NCI-H1105 treated with DMSO at 0.1 percent for 48 hours (cell line): Measurements from ENCODE around the gene RPS6KC1.
"Not testable (repeated sequence)": the region's sequence is repeated elsewhere in the genome, so short reads cannot be mapped to it uniquely, and the experiment has no call there.

ENCODE experiments used
- DNase-seq: peaks from one replicate; lab custom pipeline; 2025; lab: John Stamatoyannopoulos, UW

RPS6KC1 gene

DNA sequence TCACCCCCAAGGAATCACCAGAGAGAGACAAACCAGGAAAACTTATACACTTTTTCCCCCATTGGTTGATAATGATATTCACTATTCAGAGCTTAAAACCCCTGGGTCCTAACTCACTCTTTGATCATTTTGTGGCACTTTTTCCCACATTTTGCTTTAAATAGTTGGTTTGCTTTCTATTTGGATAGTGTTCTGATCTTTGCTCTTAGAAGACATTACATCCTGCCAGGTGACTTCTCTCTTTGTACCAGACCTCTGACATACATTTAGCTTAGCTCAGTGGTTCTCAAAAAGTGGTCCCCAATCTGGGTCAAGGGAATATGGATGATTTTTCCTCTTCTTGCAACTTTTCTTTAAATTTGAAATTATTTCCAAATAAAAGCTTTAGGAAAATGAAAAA, 228.4 kb downstream of the RPS6KC1 start:
- DNase-seq = no peak

DNA sequence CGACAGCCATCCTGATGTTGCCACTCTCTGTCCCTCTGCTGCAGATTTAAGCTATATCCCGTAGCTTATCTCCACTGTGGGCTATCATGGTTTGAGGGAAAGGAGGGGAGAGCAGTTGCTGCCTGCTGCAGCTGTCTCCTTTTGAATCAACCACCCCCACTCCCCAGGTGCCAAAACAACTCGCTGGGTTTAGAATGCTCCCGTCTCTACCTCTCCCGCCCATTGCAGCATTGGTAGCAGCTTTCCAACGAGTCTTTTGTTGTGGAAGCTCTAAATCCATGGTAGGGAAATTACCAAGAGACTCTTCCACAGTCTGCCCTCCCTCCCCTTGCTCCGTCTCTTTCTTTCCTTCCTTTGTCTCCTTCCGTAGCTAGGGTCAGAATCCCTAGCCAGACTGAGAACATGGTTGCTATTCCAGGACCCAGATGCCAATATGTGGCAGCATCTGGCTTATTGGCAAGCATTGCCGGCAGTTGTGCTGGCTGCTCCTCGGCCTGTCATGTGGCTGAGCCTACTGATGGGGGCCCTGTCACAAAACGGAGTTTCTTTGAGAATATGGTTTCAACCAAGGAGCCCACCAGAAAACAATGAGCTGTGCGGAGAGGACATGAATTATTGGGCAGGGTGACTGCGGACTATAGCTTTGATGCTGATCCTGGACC, 230.7 kb downstream of the RPS6KC1 start:
- no peak for DNase-seq

- DNase-seq = no peak
These were observed 233.6 kb downstream of the RPS6KC1 start for GRCh38 chr1:213284626-213285025.

DNA sequence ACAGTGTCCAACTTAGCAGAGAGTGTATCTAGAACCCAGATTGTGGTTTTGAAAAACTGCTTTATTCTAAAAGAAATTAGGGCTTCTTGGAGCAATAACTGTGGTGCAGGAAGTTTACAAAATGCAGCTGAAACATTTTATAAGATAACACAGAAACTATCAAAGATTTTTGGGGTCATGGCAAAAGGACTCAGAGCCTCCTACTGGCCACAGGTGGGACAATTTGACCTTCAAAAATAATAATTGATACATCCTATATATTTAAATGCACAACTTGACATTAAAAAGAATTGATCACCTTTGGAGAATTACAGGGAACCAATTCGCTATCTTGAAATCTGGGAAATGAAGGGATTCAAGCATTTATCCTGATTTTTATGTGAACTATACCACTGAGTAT, 235.2 kb downstream of the RPS6KC1 start:
- DNase-seq = no peak

DNA sequence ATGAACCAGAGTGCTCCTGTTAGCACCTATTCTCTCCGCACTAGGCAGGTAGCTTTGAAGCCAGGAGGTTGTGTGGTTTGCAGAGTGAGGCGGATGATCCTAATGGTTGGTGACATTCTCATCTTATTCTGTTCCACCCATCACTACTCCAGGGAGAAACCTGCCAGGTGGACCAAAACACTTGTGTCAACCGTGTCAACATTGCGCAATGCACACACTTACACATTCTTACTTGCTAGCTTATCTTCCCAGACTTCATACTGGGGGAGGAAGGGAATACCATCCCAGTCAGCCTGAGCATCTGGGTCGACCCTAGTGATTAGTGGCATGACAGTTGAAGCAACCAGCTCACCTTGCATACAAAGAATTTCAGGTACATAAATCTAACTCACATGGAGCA, 236.9 kb downstream of the RPS6KC1 start:
- no peak for DNase-seq

GRCh38 chr1:213291526-213291925, 240.5 kb downstream of the RPS6KC1 start:
- DNase-seq = no peak

DNA sequence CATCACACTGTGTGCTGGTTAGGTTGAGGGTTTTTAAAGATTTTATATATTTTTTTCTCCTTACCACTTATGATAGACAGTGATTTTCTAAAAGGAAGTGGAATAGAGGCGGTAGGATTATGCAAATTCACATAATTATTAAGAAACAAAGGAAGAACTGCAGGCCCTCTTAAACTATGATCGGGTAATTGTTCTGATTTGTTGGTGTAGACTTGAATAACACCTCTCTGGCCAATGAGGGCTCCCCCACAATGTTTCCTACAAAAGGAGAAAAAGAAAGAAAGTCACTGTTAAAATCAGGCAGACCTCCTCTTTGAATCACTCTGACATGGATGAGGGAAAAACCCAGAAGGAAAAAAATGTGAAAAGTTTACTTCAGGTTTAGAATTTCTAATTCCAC, 241.6 kb downstream of the RPS6KC1 start:
- DNase-seq = no peak

- no peak for DNase-seq
These were observed 244.8 kb downstream of the RPS6KC1 start for GRCh38 chr1:213295860-213296259.

GRCh38 chr1:213296558-213296957, 245.5 kb downstream of the RPS6KC1 start:
- DNase-seq = no peak

GRCh38 chr1:213297021-213297420, 246.0 kb downstream of the RPS6KC1 start:
- no peak for DNase-seq

DNA sequence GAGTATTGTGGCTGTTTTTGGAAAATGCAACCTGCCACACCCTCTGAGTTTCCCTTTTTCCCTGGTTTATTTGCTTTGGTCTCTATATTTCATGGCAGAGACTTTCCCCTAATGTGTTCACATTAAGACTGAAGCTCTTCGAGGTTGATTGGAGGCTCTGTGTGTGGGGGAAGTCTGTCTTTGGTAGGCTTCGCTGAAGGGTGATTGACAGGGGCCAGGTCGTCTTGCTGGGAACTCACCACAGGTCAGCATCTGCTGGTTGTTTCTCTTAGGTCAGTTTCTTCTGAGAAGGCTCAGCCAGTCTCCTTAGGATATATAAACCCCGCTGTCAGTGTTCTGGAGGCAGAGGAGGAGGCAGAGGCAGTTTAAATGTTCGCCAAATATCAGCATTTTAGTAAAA, 249.4 kb downstream of the RPS6KC1 start:
- no peak for DNase-seq

DNA sequence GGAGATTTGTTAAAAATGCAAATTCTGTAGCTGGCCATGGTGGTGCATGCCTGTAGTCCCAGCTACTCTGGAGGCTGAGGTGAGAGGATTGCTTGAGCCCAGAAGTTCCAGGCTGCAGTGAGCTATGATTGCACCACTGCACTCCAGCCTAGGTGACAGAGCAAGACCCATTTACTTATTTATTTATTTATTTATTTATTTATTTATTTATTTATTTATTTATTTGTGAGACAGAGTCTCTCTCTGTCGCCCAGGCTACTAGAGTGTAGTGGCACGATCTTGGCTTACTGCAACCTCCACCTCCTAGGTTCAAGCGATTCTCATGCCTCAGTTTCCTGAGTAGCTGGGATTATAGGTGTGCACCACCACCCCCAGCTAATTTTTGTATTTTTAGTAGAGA, 250.5 kb downstream of the RPS6KC1 start:
- DNase-seq = not testable (repeated sequence)

- no peak for DNase-seq
These were observed 252.2 kb downstream of the RPS6KC1 start for GRCh38 chr1:213303286-213303685.

DNA sequence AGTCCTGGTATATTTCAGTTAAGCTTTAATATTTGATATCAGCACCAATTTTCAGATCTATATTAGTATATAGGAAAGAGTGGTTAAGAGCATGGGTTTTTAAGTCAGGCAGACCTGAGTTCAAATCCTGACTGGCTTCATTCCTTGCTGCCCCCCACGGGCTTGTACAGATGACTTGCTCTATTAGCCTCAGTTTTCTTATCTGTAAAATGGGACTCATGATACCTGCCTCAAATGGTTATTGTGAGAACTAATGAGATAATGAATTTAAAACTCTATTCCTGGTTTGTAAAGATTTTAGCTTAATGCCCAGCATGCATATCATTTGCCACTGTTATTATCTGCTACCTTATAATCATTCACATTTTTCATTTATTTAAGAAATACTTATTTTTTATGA, 264.5 kb downstream of the RPS6KC1 start:
- DNase-seq = no peak

DNA sequence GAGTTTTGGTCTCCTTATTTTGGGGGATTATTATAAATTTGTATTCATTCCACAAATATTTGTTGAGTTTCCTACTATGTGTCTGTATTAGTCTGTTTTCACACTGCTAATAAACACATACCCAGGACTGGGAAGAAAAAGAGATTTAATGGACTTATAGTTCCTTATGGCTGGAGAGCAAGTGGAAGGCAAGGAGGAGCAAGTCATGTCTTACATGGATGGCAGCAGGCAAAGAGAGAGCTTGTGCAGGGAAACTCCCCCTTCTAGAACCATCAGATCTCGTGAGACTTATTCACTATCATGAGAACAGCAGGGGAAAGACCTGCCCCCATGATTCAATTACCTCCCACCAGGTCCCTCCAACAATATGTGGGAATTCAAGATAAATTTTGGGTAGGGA, 267.4 kb downstream of the RPS6KC1 start:
- not testable (repeated sequence) for DNase-seq

GRCh38 chr1:213320191-213320870, 269.3 kb downstream of the RPS6KC1 start:
- no peak for DNase-seq
